HG03469 (cell line): ENCODE data around the gene FAXDC2.
"Not testable (repeated sequence)": the region's sequence is repeated elsewhere in the genome, so short reads cannot be mapped to it uniquely, and the experiment has no call there.

Source experiments
- ATAC-seq: cut with Tn5 transposase; IDR thresholded peaks from one replicate; pipeline ENCODE4 v1.9.1; 2021; ENCODE audit warnings: mild to moderate bottlenecking, moderate library complexity, moderate number of reproducible peaks; ENCODE audit not compliant: unreplicated experiment

The FAXDC2 gene

GRCh38 chr5:154862766-154863165 is 12.4 kb upstream of the FAXDC2 start:
- no peak for ATAC-seq

DNA sequence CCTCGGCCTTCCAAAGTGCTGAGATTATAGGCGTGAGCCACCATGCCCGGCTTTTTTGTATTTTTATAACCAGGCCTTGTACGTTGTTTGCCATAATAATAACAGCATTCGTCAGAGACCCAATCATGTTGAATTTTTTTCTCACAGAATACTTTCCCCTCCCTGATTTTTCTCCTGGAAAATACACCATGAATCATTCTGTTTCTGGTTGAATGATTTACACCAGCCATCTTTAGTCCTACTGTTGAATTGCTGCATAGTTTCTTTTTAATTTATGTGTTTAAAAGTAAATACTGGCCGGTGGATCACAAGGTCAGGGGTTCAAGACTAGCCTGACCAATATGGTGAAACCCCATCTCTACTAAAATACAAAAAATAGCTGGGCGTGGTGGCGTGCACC is 11.5 kb upstream of the FAXDC2 start:
- no peak for ATAC-seq

- ATAC-seq: no peak
These were observed 10.4 kb upstream of the FAXDC2 start for GRCh38 chr5:154860765-154861164.

DNA sequence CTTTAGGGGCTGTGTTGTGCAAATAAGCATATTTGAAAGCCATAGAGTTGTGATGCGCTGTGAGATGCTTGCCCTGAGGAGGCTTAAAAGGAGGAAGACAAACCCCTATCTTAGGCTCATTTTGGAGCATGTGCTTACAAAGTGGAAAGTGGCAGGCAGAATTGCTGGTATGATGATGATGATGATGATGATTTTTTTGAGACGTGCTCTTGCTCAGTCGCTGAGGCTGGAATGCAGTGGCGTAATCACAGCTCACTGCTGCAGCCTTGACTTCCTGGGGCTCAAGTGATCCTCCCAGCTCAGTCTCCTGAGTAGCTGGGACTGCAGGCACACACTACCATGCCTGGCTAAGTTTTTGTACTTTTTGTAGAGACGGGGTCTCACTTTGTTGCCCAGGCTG is 9.7 kb upstream of the FAXDC2 start:
- no peak for ATAC-seq

DNA sequence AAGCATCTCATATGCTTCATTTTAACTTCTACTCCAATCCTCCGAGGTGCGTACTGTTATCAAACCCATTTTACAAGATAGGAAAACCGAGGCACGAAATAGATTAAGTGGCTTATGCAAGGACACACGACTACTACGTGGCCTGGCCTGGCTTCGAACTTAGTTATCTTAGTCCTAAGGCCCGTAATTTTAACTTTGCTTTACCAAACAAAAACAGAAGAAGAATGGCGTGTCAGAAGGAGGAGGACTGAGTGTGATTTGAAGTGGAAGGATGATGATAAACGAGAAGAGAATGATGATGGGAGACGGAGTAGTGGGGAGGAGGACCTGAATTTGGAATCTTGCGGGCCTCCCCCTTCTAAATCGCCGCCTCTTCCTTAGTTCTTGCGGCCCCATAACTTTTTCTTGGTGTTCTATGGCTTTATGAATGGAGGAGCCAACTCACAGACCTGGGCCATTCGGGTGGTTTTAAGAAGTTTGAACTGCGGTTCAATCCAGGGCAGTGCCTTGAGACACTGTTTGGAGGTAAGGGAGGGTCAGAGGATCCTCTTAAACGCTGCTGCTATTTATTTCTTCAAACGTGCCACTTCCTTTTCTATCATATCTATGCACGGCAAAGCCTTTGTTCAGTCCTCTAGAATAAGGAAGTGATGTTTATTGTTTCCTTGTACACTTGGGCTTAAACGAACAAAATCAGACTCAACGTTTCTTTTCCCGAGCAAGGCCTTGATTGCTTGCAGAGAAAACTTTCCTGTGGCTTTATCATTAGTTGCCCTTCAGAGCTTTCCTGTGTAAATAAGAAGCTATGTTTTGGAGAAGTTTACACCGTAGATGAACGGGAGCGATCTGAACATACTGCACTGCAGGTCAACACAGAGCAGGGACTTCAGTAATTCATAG is 8.8 kb upstream of the FAXDC2 start:
- no peak for ATAC-seq

DNA sequence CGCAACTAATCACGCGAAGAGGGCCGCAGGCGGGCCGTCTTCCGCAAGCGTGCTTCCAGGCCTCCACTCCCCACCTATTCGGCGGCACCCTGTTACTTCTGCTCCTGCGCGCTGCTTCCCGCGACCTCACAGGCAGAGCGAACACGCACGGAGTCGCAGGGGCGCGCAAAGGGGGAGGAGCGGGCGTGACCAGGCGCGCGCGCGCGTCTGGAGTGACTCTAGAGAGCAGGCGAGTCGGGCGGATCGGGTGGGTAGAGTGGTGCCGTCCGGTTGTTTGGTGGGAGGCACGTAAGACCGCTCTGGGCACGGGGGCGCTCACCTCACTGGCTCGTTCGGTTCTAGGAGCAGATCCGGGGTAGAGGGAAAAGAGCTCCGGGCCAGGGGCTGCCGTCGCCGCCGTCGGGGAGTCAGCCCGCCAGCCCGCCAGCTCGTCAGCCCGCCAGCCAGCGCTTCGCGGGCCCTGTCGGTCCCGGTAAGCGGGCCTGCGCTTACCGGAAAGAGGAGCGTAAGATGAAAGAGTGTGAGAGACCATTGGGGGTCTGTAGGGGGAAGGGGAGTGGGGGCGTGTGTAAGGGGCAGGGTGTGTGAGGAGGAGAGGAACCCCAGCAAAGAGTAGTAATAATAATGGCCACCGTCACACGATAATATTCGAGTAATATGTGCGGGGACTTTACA is 8.0 kb upstream of the FAXDC2 start, which contains the start of gene CNOT8:
TSS of gene CNOT8 (plus strand) at position 331 of the 675 bp plus-strand sequence. CDS start 4,652 bp downstream, outside the sequence.
- peak; percentile 58 for ATAC-seq

GRCh38 chr5:154857530-154858296 is 7.3 kb upstream of the FAXDC2 start:
- ATAC-seq: peak; percentile 55

DNA sequence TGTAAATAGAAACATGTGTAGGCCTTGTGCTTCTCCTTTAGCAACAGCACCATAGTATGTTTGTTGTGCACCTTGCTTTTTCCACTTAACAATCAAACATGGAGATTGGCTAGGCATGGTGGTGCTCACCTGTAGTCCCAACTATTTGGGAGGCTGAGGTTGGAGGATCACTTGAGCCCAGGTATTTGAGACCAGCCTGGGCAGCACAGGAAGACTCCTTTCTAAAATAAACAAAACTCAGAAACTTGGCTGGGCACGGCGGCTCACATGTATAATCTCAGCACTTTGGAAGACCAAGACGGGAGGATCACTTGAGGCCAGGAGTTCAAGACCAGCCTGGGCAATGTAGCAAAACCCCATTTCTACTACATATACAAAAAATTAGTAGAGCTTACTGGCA is 948 bp upstream of the FAXDC2 start:
- ATAC-seq: no peak

GRCh38 chr5:154849791-154850201 is 607 bp downstream of the FAXDC2 start:
- no peak for ATAC-seq

DNA sequence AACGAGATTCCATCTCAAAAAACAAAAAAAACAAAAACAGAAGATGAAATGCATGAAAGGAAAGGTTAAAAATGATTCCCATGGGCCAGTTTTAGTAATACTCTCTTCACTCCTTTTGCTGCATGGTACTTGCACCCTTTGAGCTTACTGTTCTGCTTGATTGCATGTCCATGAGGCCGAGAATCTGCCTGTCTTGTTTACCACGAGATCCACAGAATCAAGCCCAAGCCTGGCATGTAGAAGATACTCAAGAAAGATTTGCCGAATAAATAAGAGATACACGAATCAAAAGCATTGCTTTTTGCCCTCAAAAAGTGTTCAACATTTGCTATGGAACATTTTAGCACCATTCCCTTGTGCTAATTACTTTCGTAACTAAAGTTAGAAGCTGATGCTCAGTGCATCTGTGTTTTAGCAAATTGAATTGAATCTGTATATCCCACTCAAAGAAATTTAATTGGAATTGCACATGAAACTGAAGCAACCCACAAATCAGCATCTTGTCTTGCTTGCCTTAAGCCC is 1.1 kb downstream of the FAXDC2 start:
- no peak for ATAC-seq

DNA sequence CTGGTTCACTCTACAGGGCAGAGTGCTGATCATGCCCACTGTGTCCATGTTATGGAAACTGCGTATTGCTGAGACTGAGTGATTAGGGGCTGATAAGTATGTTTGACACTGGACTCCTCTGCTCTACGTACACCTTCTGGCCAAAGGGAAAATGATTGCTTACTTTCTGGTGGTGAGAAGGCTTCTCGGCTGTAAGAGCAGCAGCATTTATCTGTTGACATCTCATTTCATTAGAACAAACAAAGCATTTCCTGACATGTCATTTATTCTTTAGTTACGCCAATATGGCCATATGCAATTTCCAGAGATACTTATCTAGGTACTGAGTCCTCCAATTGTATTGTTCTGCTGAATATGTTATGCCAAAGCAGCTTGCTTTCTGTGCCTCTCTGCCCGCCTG is 5.6 kb downstream of the FAXDC2 start:
- ATAC-seq: no peak

- ATAC-seq: no peak
These were observed 7.5 kb downstream of the FAXDC2 start for GRCh38 chr5:154842689-154843530.

DNA sequence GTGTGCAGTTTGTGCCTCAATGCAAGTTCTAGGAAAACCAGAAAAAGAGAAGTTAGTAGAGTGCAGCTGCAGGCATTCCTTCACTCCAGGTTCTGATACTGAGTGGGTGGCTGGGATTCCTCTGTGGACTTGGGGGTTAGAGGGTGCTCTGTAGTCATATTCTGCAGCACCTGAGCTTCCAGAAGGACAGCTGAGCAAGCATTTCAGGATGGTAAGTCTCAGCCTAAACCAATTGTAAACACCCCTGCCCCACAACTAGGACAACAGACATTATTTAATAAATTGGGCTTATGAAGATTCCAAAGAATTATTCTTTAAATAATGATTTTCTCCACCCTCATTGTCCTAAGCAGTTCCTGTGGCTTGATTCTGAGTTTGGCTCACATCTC is 9.1 kb downstream of the FAXDC2 start:
- ATAC-seq: no peak

- no peak for ATAC-seq
These were observed 9.7 kb downstream of the FAXDC2 start for GRCh38 chr5:154840435-154841272.

GRCh38 chr5:154837009-154837901 is 13.1 kb downstream of the FAXDC2 start:
- ATAC-seq: no peak

GRCh38 chr5:154836225-154836624 is 14.2 kb downstream of the FAXDC2 start:
- no peak for ATAC-seq

DNA sequence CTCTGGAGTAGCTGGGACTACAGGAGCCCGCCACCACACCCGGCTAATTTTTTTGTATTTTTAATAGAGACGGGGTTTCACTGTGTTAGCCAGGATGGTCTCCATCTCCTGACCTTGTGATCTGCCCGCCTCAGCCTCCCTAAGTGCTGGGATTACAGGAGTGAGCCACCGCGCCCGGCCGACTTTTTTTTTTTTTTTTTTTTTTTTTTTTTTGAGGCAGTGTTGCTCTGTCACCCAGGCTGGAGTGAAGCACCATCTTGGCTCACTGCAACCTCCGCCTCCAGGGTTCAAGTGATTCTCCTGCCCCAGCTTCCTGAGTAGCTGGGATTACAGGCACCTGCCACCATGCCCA is 14.7 kb downstream of the FAXDC2 start:
- ATAC-seq: not testable (repeated sequence)

DNA sequence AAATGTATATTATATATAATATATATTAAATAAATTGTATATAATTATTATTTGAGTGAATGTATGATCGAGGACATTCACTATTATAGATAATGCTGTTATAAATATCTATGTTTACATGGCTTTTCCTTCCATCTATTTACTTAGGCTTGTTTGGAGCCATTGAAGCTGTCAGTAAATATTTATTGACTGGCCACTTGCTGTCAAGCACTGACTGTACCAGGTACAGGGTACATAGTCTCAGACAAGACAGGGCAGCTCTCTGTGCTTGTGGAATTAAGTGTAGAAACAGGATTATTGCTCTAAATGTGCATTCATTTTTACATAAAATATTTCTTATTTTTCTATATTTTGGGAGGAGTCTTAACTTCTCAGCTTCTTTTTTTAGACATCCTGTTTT is 16.4 kb downstream of the FAXDC2 start:
- no peak for ATAC-seq
